ENCODE results near the gene FRMD4A. TPM values are rescaled to one million over a fixed set of nuclear protein-coding genes. Genes with fewer than 3 reads are reported as not detected.

Gene FRMD4A
- total RNA-seq, 4 donors from 2014 or later = 4.4 to 7.1 (median 5.2) TPM

- no peaks in the 10 kb centered on the region for H3K4me1 ChIP-seq
- H3K27ac ChIP-seq = no peak overlapping the region
- no peaks in the 10 kb centered on the region for H3K9me3 ChIP-seq
- H3K27me3 ChIP-seq = peaks cover 0 to 3% (median 0%) of the 10 kb centered on the region in 3 donors
- in situ Hi-C loops (cut with MboI; ENCODE audit: low sequenced_read_pairs in 4 of 4) = no loop called here
- no peak for ATAC-seq
- no peak overlapping the region for H3K4me3 ChIP-seq
- no peaks in the 10 kb centered on the region for H3K36me3 ChIP-seq
- DNase-seq = no peak
- TF ChIP-seq CTCF (IDR thresholded peaks at IDR 0.05 in 4 of 5, conservative IDR thresholded peaks at IDR 0.05 in 1 of 5) = no peak
- no peak for TF ChIP-seq POLR2A (IDR thresholded peaks at IDR 0.05)
- intact Hi-C loops (cut with DNase I; ENCODE audit: low total_unique reads) = no loop called here
Observed at GRCh38 chr10:14022052-14022451, 308.7 kb downstream of the FRMD4A start.

- Histone ChIP-seq H3K27me3 (peaks cover 0 to 3% (median 0%) of the 10 kb centered on the region in 3 donors), H3K4me3 (no peak overlapping the region), H3K9me3 (no peaks in the 10 kb centered on the region), H3K4me1 (peaks cover 0 to 4% of the 10 kb centered on the region in 2 donors), H3K36me3 (no peaks in the 10 kb centered on the region), H3K27ac (no peak overlapping the region)
- intact Hi-C loops (cut with DNase I; ENCODE audit: low total_unique reads) = no loop called here
- TF ChIP-seq CTCF (IDR thresholded peaks at IDR 0.05 in 4 of 5, conservative IDR thresholded peaks at IDR 0.05 in 1 of 5) (no peak), POLR2A (IDR thresholded peaks at IDR 0.05) (no peak)
- in situ Hi-C loops (cut with MboI; ENCODE audit: low sequenced_read_pairs in 4 of 4) = no loop called here
- ATAC-seq (no peak), DNase-seq (no peak)
Observed at GRCh38 chr10:14020037-14020664, 310.6 kb downstream of the FRMD4A start.

GRCh38 chr10:14017467-14017866, 313.3 kb downstream of the FRMD4A start:
- peaks cover 0 to 4% of the 10 kb centered on the region in 2 donors for H3K4me1 ChIP-seq
- no peak overlapping the region for H3K27ac ChIP-seq
- TF ChIP-seq POLR2A (IDR thresholded peaks at IDR 0.05) (no peak), CTCF (IDR thresholded peaks at IDR 0.05 in 4 of 5, conservative IDR thresholded peaks at IDR 0.05 in 1 of 5) (no peak)
- no peaks in the 10 kb centered on the region for H3K36me3 ChIP-seq
- in situ Hi-C loops (cut with MboI; ENCODE audit: low sequenced_read_pairs in 4 of 4) (no loop called here), intact Hi-C loops (cut with DNase I; ENCODE audit: low total_unique reads) (no loop called here)
- peaks cover 0 to 3% (median 0%) of the 10 kb centered on the region in 3 donors for H3K27me3 ChIP-seq
- no peak overlapping the region for H3K4me3 ChIP-seq
- ATAC-seq (no peak), DNase-seq (no peak)
- H3K9me3 ChIP-seq = no peaks in the 10 kb centered on the region

- Histone ChIP-seq H3K4me3 (no peak overlapping the region), H3K9me3 (no peaks in the 10 kb centered on the region), H3K27me3 (peaks cover 0 to 3% (median under 1%) of the 10 kb centered on the region in 3 donors), H3K27ac (no peak overlapping the region), H3K4me1 (peaks cover 0 to 4% of the 10 kb centered on the region in 2 donors), H3K36me3 (no peaks in the 10 kb centered on the region)
- no peak for TF ChIP-seq POLR2A (IDR thresholded peaks at IDR 0.05)
- TF ChIP-seq CTCF (IDR thresholded peaks at IDR 0.05 in 4 of 5, conservative IDR thresholded peaks at IDR 0.05 in 1 of 5) = no peak
- intact Hi-C loops (cut with DNase I; ENCODE audit: low total_unique reads) = no loop called here
- no peak for DNase-seq
- ATAC-seq = no peak
- in situ Hi-C loops (cut with MboI; ENCODE audit: low sequenced_read_pairs in 4 of 4) = no loop called here
Observed at GRCh38 chr10:14016931-14017333, 313.8 kb downstream of the FRMD4A start.
